ENCODE data around the gene CCDC34. TPM values are rescaled to one million over a fixed set of nuclear protein-coding genes. Genes with fewer than 3 reads are reported as not detected.
A peak's percentile ranks its signal among the peaks of the same experiment; 100 is the strongest.

CCDC34 gene
- total and polyA plus RNA-seq, 2 experiments from 2014 or later = 10.1 to 56.0 TPM

DNA sequence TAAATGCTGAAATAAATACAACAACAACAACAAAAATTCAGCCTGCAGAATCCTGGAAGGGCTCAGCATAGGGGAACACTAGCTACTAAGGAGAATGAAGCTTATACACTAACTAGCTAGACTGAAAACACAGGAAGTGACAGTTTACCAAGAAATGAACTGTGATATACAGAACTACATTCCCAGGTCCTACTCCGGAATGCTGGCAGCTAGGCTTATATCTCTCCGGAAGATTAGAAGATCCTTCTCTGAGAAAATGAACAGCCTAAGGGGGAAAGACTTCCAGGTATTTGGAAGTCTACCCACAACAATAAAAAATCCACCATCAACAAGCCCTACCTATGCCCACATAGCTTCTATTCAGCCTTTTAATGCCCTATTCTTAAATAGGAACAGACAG, 31.0 kb downstream of the CCDC34 start:
- Histone ChIP-seq H3F3A (replicated peaks; ENCODE audit: low read depth) (no peaks in the 10 kb centered on the region), H4K20me1 (replicated peaks; ENCODE audit: insufficient read depth) (no peaks in the 10 kb centered on the region), H3K36me3 (ENCODE audit: insufficient read depth) (no peaks in the 10 kb centered on the region), H3K27me3 (ENCODE audit: insufficient read depth) (no peaks in the 10 kb centered on the region), H3K27ac (ENCODE audit: low read depth) (no peak overlapping the region), H3K4me2 (no peak overlapping the region), H2AFZ (no peak overlapping the region), H3K4me3 (no peak overlapping the region), H3K4me1 (ENCODE audit: insufficient read depth) (peaks cover 24% of the 10 kb centered on the region), H3K79me2 (replicated peaks; ENCODE audit: insufficient read depth) (no peaks in the 10 kb centered on the region), H3K9me2 (ENCODE audit: insufficient read depth) (no peaks in the 10 kb centered on the region)
- Mint-ChIP-seq H3K4me3 (no peak overlapping the region), H3K27me3 (ENCODE audit: insufficient read depth, low read depth, poor library complexity) (no peaks in the 10 kb centered on the region), H3K27ac (no peak overlapping the region; the same call in 1 of the 2 replicates), H3K9me3 (no peaks in the 10 kb centered on the region; the same call in 2 of the 3 replicates), H3K4me1 (peaks cover 22% of the 10 kb centered on the region), H3K36me3 (ENCODE audit: low read depth) (peaks cover 6% of the 10 kb centered on the region)
- TF ChIP-seq EZH2phosphoT487 (IDR thresholded peaks at IDR 0.05; ENCODE audit: unreplicated experiment) = no peak
- TF ChIP-seq STAT1 (IDR thresholded peaks at IDR 0.05; ENCODE audit: unreplicated experiment) = no peak
- TF ChIP-seq, protein P1, sequence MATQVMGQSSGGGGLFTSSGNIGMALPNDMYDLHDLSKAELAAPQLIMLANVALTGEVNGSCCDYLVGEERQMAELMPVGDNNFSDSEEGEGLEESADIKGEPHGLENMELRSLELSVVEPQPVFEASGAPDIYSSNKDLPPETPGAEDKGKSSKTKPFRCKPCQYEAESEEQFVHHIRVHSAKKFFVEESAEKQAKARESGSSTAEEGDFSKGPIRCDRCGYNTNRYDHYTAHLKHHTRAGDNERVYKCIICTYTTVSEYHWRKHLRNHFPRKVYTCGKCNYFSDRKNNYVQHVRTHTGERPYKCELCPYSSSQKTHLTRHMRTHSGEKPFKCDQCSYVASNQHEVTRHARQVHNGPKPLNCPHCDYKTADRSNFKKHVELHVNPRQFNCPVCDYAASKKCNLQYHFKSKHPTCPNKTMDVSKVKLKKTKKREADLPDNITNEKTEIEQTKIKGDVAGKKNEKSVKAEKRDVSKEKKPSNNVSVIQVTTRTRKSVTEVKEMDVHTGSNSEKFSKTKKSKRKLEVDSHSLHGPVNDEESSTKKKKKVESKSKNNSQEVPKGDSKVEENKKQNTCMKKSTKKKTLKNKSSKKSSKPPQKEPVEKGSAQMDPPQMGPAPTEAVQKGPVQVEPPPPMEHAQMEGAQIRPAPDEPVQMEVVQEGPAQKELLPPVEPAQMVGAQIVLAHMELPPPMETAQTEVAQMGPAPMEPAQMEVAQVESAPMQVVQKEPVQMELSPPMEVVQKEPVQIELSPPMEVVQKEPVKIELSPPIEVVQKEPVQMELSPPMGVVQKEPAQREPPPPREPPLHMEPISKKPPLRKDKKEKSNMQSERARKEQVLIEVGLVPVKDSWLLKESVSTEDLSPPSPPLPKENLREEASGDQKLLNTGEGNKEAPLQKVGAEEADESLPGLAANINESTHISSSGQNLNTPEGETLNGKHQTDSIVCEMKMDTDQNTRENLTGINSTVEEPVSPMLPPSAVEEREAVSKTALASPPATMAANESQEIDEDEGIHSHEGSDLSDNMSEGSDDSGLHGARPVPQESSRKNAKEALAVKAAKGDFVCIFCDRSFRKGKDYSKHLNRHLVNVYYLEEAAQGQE (IDR thresholded peaks at IDR 0.05; ENCODE audit: unreplicated experiment) = no peak
- DNase-seq (ENCODE audit: low spot score) (no peak), ATAC-seq (no peak)

DNA sequence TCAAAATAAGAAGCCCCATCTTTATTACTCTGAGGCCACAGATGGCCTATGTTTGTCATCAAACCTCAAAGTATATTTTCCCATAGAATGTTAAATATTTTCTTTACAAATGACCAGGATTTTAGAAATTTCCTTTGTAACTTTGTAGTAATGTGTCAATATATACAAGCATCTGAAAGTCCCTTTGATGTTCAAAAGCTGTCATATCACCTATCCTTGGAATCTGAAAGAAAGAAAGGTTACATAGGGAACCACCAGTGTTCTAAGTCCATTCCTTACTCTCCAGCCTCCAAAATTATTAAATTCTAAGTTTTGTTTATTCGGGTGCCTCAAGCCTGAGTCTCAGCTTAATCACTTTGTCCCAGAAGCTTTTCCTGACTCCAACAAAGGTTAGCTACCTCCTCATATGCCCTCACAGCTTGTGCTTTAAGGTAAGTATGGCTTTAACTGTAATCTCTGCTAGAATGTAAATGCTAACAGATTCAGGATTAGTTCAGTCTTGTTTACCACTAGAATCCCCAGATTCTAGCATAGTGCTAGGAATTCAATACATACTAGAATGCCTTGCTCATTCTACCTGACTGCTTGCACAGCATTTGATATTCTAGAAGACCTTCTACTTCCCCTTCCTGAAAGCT, 32.3 kb downstream of the CCDC34 start:
- H3K4me1 ChIP-seq (ENCODE audit: insufficient read depth) = peaks cover 24% of the 10 kb centered on the region
- H4K20me1 ChIP-seq (replicated peaks; ENCODE audit: insufficient read depth) = no peaks in the 10 kb centered on the region
- no peaks in the 10 kb centered on the region for H3K27me3 ChIP-seq (ENCODE audit: insufficient read depth)
- Mint-ChIP-seq H3K36me3 (ENCODE audit: low read depth) (peaks cover 15% of the 10 kb centered on the region), H3K9me3 (peaks cover 11% of the 10 kb centered on the region), H3K4me1 (peaks cover 22% of the 10 kb centered on the region), H3K27me3 (ENCODE audit: insufficient read depth, low read depth, poor library complexity) (peaks cover 2% of the 10 kb centered on the region), H3K27ac (peak overlapping the region; percentile 65), H3K4me3 (no peak overlapping the region)
- no peak overlapping the region for H3K4me2 ChIP-seq
- H2AFZ ChIP-seq = no peak overlapping the region
- H3F3A ChIP-seq (replicated peaks; ENCODE audit: low read depth) = no peaks in the 10 kb centered on the region
- no peaks in the 10 kb centered on the region for H3K36me3 ChIP-seq (ENCODE audit: insufficient read depth)
- DNase-seq (ENCODE audit: low spot score) (no peak), ATAC-seq (no peak)
- H3K9me2 ChIP-seq (ENCODE audit: insufficient read depth) = no peaks in the 10 kb centered on the region
- H3K27ac ChIP-seq (ENCODE audit: low read depth) = no peak overlapping the region
- H3K79me2 ChIP-seq (replicated peaks; ENCODE audit: insufficient read depth) = no peaks in the 10 kb centered on the region
- H3K4me3 ChIP-seq = no peak overlapping the region
- TF ChIP-seq NANOG (IDR thresholded peaks at IDR 0.05; ENCODE audit: borderline replicate concordance) (no peak), ZNF331 (CRISPR knock-in tag; IDR thresholded peaks at IDR 0.05; ENCODE audit: low read depth) (no peak), ZNF114 (CRISPR knock-in tag; IDR thresholded peaks at IDR 0.05) (no peak), EZH2phosphoT487 (IDR thresholded peaks at IDR 0.05; ENCODE audit: unreplicated experiment) (no peak)
- TF ChIP-seq, protein P1 (IDR thresholded peaks at IDR 0.05; ENCODE audit: unreplicated experiment) = no peak
- TF ChIP-seq, protein P2, sequence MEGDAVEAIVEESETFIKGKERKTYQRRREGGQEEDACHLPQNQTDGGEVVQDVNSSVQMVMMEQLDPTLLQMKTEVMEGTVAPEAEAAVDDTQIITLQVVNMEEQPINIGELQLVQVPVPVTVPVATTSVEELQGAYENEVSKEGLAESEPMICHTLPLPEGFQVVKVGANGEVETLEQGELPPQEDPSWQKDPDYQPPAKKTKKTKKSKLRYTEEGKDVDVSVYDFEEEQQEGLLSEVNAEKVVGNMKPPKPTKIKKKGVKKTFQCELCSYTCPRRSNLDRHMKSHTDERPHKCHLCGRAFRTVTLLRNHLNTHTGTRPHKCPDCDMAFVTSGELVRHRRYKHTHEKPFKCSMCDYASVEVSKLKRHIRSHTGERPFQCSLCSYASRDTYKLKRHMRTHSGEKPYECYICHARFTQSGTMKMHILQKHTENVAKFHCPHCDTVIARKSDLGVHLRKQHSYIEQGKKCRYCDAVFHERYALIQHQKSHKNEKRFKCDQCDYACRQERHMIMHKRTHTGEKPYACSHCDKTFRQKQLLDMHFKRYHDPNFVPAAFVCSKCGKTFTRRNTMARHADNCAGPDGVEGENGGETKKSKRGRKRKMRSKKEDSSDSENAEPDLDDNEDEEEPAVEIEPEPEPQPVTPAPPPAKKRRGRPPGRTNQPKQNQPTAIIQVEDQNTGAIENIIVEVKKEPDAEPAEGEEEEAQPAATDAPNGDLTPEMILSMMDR (conservative IDR thresholded peaks at IDR 0.05; ENCODE audit: low read depth in 2 of 2) = no peak

Data from GM23338 (cell line).